HEK293T (cell line): ENCODE data around the gene WIPF2.

Source experiments
- ARNT ChIP-seq: fragments of 450-650 bp; IDR thresholded peaks from 2 replicates; pipeline ENCODE4 v1.6.1; 2017; ENCODE audit warnings: mild to moderate bottlenecking
- BHLHE40 ChIP-seq: fragments of 450-650 bp; IDR thresholded peaks from 2 replicates; pipeline ENCODE4 v1.6.1; 2016; ENCODE audit warnings: mild to moderate bottlenecking, moderate library complexity, borderline replicate concordance
- CTBP1 ChIP-seq: fragments of 450-650 bp; IDR thresholded peaks from 2 replicates; pipeline ENCODE4 v1.6.1; 2016; ENCODE audit warnings: borderline replicate concordance
- FOXM1 ChIP-seq: fragments of 450-650 bp; IDR thresholded peaks from 2 replicates; pipeline ENCODE4 v1.6.1; 2017; ENCODE audit warnings: mild to moderate bottlenecking, borderline replicate concordance
- HDGF ChIP-seq: fragments of 450-650 bp; IDR thresholded peaks from 2 replicates; pipeline ENCODE4 v1.6.1; 2017; ENCODE audit warnings: antibody characterized with exemption, borderline replicate concordance
- L3MBTL2 ChIP-seq: fragments of 450-650 bp; conservative IDR thresholded peaks from 2 replicates; pipeline ENCODE4 v1.6.1; 2016; ENCODE audit warnings: mild to moderate bottlenecking
- SP1 ChIP-seq: fragments of 450-650 bp; IDR thresholded peaks from 2 replicates; pipeline ENCODE4 v1.6.1; 2017
- TARDBP ChIP-seq: fragments of 450-650 bp; IDR thresholded peaks from 2 replicates; pipeline ENCODE4 v1.6.1; 2016
- ZNF384 ChIP-seq: fragments of 450-650 bp; IDR thresholded peaks from 2 replicates; pipeline ENCODE4 v1.6.1; 2016
- TF ChIP-seq, protein P1 (sequence below): fragments of 450-650 bp; IDR thresholded peaks from 2 replicates; pipeline ENCODE4 v1.6.1; 2016

DNA sequence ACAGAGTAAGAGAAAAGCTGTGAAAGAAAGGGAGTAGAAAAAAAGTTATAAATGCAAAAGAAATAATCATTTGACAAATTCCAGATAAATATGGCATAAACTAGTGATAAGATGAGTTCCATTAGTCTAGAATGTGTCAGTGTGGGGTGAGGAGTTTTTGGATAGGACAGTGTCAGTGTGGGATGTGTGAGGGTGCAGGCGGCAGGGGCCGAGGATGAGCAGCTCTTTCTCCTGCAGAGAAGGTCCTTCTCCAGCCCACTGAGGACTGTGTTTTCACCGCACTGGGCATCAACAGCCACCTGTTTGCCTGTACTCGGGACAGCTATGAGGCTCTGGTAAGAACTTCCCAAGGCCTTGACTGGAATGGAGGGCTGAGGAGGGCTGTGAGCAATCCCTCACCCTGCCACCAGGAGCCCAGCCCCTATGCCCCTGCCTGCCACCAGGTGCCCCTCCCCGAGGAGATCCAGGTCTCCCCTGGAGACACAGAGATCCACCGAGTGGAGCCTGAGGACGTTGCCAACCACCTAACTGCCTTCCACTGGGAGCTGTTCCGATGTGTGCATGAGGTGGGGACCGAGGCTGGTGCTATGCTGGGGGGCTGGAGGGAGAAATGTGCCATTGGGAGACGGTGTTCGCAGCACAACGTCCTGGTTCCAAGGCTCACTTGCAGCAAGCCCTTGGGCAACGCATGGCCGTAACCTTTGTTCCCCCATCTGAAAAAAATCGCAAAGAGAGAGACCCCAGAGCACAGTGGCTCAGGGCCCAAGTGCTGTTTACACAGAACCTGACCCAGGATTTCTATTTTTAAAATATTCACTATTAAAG lies 28.7 kb upstream of the WIPF2 start:
- TF ChIP-seq CTBP1 (no peak), L3MBTL2 (no peak), ZNF384 (no peak), TARDBP (no peak), HDGF (no peak), BHLHE40 (no peak), SP1 (no peak), ARNT (no peak), FOXM1 (no peak)
- TF ChIP-seq, protein P1, sequence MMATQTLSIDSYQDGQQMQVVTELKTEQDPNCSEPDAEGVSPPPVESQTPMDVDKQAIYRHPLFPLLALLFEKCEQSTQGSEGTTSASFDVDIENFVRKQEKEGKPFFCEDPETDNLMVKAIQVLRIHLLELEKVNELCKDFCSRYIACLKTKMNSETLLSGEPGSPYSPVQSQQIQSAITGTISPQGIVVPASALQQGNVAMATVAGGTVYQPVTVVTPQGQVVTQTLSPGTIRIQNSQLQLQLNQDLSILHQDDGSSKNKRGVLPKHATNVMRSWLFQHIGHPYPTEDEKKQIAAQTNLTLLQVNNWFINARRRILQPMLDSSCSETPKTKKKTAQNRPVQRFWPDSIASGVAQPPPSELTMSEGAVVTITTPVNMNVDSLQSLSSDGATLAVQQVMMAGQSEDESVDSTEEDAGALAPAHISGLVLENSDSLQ, result no peak
